HG02642 (cell line): ENCODE results near the gene SLC39A7.
A peak's percentile ranks its signal among the peaks of the same experiment; 100 is the strongest.

ENCODE experiments used
- ATAC-seq: cut with Tn5 transposase; IDR thresholded peaks from one replicate; pipeline ENCODE4 v1.9.1; 2021; ENCODE audit warnings: mild to moderate bottlenecking; ENCODE audit not compliant: unreplicated experiment, poor library complexity

Gene SLC39A7, protein sequence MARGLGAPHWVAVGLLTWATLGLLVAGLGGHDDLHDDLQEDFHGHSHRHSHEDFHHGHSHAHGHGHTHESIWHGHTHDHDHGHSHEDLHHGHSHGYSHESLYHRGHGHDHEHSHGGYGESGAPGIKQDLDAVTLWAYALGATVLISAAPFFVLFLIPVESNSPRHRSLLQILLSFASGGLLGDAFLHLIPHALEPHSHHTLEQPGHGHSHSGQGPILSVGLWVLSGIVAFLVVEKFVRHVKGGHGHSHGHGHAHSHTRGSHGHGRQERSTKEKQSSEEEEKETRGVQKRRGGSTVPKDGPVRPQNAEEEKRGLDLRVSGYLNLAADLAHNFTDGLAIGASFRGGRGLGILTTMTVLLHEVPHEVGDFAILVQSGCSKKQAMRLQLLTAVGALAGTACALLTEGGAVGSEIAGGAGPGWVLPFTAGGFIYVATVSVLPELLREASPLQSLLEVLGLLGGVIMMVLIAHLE

DNA sequence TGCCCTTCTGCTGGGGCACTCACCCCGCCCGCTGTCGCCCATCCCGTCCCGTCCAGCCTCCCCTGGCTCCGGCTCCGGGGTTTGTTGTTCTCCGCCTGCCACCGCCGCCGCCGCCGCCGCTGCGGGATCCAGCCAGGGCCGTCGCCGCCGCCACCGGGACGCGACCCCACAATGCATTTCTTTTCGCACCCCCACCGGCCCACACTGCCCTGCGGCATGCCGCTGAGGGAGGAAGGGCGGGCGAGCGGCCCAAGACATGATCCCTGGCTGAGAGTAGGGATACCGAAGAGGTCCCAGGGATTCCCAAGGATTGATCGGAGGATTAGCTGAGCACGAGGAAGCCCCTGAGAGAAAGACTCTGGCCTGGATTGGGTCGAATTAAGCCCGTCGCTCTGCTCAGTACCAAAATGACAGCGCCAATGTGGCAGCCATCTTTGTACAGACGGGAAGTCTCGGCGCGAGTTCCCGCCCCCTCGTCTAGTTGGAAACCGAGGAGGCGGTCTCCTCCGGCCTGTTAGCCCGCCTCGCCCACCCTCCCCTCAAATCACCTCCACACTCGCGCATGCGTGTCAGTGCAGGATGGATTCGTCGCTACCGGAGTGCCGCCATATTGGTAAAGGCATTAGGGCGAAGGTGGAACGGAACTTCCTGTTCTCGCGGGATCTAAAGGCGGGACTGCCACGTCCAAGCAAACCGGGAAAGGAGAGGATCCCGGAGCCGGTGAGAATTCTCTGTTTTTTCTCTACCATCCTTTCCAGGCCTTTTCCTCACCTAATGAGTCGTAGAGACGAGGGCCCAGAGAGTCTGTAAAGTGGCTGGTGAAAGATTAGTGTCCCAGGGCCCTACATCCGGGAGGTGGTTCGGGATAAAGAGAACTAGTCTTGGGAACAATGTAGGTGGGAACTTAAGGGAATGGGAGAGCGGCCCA lies at the start of gene SLC39A7, which contains the start of gene RXRB:
SLC39A7 (plus strand) TSS at position 649 of the 928 bp plus-strand sequence. CDS start 379 bp downstream, outside the sequence.
RXRB (minus strand) TSS at position 447 of the 928 bp plus-strand sequence; CDS start at position 258, 189 bp downstream.
- ATAC-seq: peak; percentile 57

DNA sequence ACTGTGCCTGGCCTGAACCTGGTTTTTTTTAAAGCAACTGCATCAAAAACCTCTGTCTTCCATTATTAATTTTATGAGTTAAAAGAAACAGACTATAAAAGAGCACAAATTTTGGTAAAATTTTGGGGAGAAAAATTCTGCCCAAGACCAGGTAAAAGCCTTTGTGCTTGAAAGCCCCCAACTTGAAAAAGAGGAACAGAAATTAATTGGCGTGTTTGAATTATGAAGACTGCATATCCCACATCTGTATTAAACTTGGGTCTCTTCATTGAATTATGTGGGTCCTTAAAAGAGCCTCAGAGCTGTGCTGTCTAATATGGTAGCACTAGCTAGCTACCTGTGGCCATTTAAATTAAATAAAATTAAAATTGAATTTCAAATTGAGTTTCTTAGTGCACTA lies 49.6 kb upstream of the SLC39A7 start:
- ATAC-seq: no peak

DNA sequence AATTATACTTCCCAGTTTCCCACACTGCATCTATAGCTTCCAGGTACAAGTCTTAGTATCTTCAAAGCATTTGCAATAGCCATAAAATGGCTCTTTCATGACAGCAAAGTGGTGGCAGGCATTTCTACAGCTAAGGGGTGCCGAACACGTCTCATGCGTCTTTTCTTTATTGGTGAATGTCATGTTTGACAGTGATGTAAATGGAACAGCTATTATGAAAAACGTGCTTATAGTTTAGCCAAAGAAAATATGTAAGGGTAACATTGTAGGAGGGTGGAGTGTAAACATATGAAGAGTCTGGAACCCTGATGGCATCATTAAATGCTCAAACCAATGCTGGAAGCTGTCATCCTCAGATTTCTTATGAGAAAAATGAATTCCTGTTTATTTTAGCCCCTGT lies 46.3 kb upstream of the SLC39A7 start:
- no peak for ATAC-seq

DNA sequence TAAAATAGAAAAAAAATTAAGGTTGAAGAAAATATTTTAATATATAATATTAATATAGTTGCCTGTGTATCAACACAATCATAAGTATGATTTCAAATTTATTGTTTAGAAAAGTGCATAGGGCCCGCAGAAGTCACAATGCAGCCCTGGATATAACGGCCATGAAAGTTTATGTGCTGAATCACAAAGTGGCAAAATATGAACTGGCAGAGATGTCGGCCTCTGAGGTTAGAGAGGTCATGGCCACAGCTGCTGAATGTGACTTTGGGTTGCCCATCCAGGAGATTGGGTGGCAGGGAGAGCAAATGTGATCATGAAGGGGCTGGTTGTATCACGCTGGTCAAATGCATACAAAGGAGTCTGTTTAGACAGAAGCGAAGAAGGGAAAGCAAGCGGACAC lies 44.1 kb upstream of the SLC39A7 start:
- no peak for ATAC-seq

DNA sequence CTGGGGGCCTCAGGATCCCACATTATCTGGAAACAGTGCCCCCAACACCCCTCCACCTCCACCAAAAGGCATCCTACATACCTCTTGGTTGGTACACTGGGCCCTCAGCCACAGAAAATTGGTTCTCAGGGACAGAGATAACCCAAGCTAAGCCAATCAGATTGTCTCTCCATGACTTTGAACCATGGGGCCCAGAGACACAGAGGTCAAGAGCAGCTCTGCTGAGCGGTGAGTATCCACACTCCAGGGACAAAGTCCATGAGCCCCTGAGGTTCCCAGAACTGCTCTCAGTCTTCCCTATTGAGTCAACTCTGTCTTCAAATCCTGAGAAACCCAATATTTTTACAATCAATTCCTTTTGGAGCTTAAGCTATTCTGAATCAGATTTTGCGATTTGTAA lies 43.7 kb upstream of the SLC39A7 start:
- no peak for ATAC-seq

DNA sequence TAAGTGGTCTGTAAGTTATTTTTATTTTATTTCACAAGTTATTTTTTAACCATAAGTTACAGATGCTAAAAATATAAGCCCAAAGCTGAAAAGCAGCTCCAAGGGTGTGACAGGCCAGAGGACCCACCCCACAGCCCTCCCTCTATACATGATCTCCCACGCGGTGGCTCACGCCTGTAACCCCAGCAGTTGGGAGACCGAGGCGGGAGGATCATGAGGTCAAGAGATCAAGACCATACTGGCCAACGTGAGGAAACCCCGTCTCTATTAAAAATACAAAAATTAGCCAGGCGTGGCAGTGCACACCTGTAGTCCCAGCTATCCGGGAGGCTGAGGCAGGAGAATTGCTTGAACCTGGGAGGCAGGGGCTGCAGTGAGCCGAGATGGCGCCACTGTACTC lies 40.6 kb upstream of the SLC39A7 start:
- ATAC-seq: no peak

DNA sequence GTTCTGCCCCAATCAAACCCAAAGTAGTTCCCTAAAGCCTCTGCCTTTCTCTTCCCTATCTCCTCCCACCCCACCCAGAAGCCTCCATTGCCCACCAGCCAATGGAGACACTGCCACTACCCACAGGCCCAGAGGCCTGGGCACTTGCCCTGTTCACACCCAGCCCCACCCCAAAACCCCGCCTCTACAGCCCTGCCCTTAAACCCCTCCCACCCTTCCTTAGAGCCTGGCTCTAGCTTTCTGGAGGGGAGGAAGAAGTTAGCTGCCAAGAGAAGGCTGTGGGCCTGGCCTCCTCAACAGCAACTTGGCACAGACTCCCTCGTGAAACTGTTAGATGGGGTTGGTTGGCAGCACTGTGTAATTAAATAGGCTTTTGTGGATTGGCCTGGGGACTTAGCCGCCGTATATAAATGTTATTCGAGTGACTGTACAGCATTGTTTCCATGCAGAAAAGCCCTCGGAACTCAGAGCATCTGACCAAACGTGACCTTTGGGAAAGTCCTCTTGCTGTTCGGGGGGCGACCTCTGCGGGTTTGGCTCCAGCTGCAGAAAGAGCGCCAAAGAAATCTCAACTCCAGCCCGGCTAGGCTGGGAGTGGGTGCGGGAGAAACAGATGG lies 39.8 kb upstream of the SLC39A7 start:
- no peak for ATAC-seq

DNA sequence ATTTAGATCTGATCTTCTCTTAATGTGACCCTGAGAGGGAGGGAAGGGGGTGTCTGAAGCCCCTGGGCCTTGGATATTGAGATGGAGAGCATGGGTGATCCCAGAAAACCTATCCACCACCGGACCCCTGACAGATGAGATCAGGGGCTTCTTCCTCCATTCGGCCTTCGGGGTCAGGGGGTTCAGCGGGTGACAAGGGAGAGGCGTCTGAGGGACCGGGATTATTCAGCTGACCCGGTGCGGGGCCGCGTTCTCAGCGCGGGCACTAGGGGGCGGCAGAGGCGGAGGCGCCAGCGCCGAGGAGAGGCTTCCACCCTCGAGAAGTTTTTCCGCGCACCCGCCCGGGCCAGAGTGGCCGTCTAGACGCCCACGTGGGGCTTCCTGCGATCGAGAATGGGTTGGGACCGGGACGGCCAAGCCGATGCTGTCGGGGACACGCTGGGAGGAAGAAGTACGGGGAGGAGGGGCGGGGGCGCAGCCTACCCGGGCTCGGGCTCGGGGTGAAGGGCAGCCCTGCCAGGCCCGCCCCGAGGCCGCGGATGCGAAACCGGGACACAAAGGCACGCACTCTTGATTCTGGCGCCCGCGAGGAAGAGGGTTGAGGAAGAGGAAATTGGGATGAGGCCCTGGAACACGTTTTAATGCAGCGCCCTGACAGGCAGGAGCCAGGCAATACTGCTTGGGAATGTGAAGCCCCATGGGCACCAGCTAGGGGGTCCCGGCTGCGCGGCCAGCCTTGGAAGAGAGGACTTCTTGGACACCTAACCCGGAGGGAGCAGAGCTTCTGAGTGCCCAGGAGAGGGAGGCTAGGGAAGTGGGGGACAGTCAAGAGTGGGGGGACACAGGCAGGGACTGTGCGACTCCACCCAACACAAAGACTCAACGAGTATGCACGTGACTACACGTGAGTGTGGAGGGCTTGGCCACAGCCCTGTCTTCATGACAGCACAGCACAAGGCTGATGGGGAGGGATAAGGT lies 39.0 kb upstream of the SLC39A7 start:
- peak; percentile 70 for ATAC-seq

DNA sequence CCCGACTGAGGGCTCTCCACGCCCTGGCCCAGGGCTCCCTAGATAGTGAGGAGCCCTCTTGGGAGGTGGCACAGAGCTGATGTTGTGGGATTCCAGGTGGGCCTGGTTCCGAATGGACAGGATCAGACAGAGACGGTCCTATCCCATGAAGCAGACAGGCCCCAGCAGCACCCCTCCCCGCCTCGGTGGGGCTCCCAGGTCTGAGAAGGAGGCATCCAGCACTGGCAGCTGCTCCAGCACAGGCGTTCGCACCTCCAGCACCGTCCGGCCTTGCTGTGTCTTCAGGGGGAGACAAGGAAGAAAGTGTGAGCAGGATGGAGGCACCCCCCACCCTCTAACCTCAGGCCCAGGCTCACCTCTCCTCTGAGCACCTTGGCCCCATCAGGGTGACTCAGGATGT lies 37.1 kb upstream of the SLC39A7 start:
- no peak for ATAC-seq

DNA sequence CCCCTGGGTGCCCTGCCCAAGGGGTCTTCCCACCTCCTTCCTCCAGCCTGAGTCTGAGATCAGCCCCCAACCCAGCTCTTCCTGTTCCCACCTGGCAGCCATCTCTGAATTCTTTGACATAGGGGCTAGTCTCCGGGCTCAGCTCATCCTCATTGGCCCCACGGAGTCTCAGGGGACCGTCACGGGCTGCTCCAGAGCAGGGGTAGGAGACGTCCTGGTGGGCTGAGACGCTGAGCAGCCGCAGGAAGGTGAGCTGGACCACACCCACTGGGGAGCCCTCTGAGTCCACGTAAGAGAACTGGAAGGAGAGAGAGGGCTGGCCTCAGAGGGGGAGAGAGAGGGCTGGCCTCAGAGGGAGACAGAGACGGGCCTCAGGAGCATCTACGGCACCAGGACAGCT lies 36.5 kb upstream of the SLC39A7 start:
- no peak for ATAC-seq

DNA sequence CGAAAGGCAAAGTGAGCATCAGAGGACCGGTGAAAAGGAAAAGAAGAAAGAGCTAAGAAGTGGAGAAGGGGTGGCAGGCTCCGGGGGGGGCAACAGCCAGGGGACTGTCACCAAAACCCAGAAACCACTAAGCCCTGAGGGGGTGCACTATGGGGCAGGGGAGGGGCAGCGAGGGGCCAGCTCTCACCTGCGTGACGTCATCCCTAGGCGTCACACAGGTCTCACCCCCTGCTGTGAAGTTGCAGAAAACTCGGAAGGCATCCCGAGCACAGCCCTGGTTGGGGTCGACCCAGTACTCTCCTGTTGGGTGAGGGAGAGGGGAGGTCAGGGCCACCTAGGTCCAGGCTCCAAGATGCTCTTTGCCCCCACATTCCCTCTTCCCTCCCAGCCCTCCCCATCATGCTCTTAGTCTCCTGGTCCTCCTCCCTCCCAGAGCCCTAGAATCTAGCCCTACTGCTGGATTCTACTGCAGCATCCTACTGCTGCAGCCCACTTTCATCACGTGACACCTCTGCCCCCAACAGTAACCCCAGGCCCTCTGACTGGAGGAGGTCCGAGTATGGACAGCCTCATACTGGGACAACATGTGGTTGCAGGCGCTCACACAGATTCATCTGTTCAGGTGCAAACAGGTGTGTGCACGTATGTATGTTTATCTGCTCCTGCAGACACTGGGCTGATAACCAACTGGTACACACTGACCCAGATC lies 35.8 kb upstream of the SLC39A7 start:
- no peak for ATAC-seq

DNA sequence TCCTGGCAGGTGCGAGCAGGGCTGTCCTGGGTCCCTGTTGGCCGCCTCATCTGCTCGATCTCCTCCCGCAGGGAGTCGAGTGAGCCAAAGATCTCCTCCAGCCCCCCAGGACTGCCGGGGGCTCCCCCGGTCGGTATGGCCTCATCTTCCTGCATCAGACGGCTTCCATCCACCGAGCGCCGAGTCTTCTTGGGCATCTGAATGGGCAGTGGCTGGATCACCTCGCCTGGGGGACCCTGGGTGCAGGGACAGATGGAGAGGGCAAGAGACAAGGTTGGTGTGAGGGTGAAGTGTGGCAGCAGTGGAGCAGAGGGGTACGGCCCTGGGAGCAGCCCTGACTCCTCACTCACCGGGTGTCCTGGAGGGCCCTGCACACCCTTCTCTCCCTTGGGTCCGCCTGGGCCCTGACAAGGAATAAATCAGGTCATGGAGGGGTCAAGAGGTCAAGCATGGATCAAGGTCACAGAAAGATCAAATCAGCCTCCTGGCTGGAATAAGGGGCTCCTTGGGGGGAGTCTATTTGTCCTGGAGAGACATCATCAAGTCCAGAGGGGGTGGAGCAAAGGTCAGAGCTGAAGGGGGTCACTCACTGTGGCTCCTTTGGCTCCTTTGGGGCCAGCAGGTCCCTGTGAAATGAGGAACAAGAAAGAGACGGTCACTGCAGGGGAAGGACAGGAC lies 34.9 kb upstream of the SLC39A7 start:
- ATAC-seq: no peak

DNA sequence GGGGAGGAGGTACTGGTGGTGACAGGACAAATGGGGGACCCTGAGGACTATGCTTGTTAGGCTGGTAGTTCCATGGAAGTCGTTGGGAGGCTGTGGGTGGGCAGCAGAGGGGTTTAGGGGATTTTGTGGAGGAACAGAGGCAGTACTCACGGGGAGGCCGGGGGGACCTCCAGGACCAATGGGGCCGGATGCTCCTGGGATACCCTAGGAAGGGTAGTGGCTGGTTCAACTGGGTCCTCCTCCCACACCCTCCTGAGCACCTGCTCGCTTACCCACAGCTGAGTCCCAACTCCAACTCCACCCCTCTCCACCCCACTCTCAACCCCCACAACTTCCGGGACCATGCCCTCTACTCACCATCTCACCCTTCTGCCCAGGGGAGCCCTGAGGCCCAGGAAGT lies 34.3 kb upstream of the SLC39A7 start:
- ATAC-seq: no peak

DNA sequence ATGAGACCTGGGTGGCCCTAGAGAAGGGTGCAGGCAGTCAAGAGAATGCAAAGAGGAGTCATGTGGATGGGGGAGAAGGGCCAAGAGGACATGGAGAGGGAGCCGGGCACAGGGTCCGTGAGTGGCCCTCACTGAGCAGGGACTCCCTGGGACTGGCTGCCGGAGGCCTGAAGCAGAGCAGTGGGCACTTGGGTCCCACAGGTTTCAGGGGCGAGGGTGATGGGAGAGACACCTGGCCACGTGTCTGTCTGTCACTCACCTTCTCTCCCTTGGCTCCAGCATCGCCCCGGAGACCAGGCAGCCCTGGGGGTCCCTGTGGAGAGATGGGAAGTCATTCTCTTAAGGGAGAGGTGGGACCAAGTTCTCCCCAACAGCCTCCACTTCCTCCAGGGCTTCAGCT lies 33.9 kb upstream of the SLC39A7 start:
- ATAC-seq: no peak

DNA sequence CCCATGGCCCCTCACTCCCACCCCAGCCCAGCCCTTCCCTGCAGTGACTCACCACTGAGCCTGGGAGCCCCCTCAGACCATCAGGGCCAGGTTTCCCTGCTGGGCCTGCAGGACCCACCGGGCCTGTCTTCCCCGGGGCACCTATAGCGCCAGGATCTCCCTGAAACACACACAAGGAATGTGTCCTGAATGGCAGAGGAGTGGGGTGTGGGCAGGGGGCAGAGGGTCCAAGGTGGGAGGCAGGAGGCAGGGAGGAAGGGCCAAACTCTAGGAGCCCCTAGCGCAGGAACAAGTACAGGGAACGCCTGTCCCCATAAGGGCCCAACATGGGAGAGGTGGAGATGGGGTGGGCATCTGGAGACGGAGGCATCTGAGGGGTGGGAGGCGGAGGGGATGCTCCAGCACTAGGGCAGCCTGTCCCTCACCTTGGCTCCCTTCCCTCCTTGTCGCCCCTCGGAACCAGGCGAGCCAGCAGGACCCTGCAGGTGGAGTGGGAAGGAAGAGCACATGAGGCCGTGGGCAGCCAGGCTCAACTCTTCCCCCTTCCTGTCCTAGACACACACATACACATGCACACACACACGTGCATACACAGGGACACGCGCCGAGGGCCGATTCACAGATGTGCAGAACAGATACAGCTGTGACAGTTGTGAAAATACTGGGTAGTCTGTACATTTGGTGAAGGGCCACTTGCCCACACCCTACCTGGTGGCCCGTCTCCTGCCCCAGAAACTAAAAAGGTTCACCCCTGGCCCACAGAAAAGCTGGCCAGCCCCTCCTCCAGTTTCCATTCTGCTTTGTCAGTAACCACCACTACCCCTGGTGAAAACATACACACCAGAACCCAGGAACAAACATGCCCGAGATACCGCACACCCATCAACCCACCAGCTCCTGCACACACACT lies 33.0 kb upstream of the SLC39A7 start:
- no peak for ATAC-seq

DNA sequence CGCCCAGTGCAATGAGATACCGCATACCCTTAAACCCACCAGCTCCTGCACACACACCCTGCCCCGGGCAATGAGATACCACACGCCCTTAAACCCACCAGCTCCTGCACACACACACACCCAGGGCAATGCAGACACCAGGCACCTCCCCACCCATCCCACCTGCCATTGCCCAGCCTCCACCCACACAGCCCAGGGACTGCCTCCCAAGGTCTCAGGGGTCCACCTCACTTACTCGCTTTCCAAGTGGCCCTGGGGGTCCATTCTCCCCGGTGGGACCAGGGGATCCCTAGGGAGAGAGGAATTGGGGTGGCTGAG lies 32.4 kb upstream of the SLC39A7 start:
- no peak for ATAC-seq

DNA sequence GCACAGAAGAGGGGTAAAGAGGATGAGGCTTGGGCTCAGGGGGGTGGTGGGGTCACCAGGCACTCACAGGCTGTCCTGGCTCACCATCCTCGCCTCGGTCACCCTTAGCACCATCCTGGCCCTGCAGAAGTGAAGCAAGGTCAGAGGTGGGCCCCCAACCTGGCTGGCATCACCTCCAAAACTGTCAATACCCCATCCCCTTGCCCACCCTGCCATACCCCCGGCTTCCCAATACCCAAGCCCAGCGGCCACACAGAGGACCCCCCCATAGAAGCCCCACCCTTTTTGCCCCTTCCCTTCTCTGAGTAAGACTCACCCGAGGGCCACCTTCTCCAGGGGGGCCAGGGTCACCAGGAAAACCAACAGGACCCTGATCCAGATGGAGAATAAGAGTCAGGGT lies 32.0 kb upstream of the SLC39A7 start:
- ATAC-seq: no peak
